WERI-Rb-1 (cell line): Measurements from ENCODE around the gene NATD1.

Experiments
- DNase-seq: peaks from one replicate; pipeline ENCODE4 v3.0.0-alpha.2; 2020
- H3K27ac ChIP-seq: fragments of 250-450 bp; sonication (Bioruptor Pico); 2 replicates; pipeline ENCODE4 v1.5.1; 2020; ENCODE audit warnings: mild to moderate bottlenecking, moderate library complexity
- H3K27me3 ChIP-seq: fragments of 250-450 bp; sonication (Bioruptor Pico); 2 replicates; pipeline ENCODE4 v1.5.1; 2021; ENCODE audit warnings: mild to moderate bottlenecking, low read depth, moderate library complexity; ENCODE audit not compliant: insufficient read depth, severe bottlenecking
- H3K36me3 ChIP-seq: fragments of 250-450 bp; sonication (Bioruptor Pico); 2 replicates; pipeline ENCODE4 v1.5.1; 2020; ENCODE audit warnings: mild to moderate bottlenecking, moderate library complexity
- H3K4me3 ChIP-seq: 2 replicates; pipeline ENCODE4 v1.5.1; 2011; ENCODE audit warnings: low read depth, mild to moderate bottlenecking, control low read depth, low read length
- H3K9me3 ChIP-seq: fragments of 250-450 bp; sonication (Bioruptor Pico); 2 replicates; pipeline ENCODE4 v1.5.1; 2021; ENCODE audit warnings: mild to moderate bottlenecking, moderate library complexity; ENCODE audit not compliant: severe bottlenecking
- CTCF ChIP-seq: IDR thresholded peaks from 2 replicates; pipeline ENCODE4 v1.5.1; 2011; ENCODE audit warnings: low read depth, mild to moderate bottlenecking, control low read depth, inconsistent platforms, low read length

Gene NATD1

DNA sequence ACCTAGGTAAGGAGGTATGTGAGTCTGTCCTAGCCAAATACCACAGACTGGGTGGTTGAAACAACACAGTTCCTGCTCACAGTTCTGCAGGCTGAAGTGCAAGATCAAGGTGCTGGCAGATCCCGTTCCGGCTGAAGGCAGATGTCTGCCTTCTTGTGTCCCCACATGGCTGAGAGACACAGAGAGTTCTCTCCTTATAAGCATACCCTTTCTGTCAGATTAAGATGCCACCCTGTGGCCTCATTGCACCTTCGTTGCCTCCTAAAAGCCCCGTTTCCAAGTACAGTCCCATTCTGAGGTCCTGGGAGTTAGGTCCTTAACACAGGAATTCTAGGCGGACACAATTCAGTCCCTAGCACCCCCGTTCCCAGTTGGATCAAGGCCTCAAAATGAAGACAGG, 30.1 kb downstream of the NATD1 start:
- Histone ChIP-seq H3K27ac (no peak overlapping the region), H3K9me3 (peaks cover 6% of the 10 kb centered on the region), H3K4me3 (no peak overlapping the region), H3K36me3 (no peaks in the 10 kb centered on the region; the same call in 1 of the 2 replicates), H3K27me3 (no peaks in the 10 kb centered on the region)
- DNase-seq, result no peak
- no peak for TF ChIP-seq CTCF

GRCh38 chr17:21218831-21219380, 34.3 kb downstream of the NATD1 start:
- H3K36me3 ChIP-seq, result peaks cover under 1% of the 10 kb centered on the region
- no peak overlapping the region for H3K27ac ChIP-seq
- no peaks in the 10 kb centered on the region for H3K27me3 ChIP-seq
- no peak for DNase-seq
- no peak for TF ChIP-seq CTCF
- H3K9me3 ChIP-seq, result peaks cover 6% of the 10 kb centered on the region
- no peak overlapping the region for H3K4me3 ChIP-seq

- Histone ChIP-seq H3K36me3 (peaks cover 6% of the 10 kb centered on the region), H3K9me3 (peaks cover 6% of the 10 kb centered on the region), H3K27ac (no peak overlapping the region), H3K27me3 (no peaks in the 10 kb centered on the region), H3K4me3 (no peak overlapping the region)
- DNase-seq, result peak; percentile 27
- TF ChIP-seq CTCF, result 0 out of 2 replicates have a peak, but pooled peaks have one; percentile 2
These were observed 35.1 kb downstream of the NATD1 start for GRCh38 chr17:21218101-21218500.

DNA sequence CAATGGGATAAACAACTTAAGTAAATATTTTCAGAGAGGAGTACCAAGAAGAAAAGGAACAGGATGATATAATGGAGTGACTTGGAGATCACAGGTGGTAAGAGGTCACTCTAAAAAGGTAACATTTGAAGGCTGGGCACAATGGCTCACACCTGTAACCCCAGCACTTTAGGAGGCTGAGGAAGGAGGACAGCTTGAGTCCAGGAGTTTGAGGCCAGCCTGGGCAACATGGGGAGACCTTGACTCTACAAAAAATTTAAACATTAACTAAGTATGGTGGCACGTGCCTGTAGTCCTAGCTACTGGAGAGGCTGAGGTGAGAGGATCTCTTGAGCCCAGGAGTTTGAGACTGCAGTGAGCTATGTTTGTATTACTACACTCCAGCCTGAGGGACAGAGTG, 35.9 kb downstream of the NATD1 start:
- no peak overlapping the region for H3K27ac ChIP-seq
- no peak for TF ChIP-seq CTCF

DNA sequence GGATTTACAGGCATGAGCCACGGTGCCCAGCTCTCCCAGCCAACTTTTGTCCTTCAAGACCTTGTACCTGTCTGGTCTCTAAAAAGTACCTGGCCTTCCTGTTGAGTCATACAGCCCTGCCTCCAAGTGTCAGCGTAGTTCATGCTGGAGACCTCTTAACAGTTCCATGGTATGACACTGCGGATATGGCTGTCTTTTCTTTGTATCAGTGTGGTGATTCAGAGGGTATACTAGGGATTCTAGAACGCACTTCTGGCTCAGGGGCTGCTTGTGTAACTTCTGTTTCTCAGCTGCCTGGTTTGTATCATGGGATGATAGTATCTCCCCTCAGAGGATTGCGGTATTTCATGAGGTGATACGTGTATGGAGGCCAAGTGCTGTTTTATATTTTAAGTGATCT, 37.3 kb downstream of the NATD1 start:
- TF ChIP-seq CTCF, result no peak
- no peak overlapping the region for H3K4me3 ChIP-seq
- H3K9me3 ChIP-seq, result no peaks in the 10 kb centered on the region
- DNase-seq, result no peak
- no peak overlapping the region for H3K27ac ChIP-seq
- H3K27me3 ChIP-seq, result no peaks in the 10 kb centered on the region
- peaks cover 19% of the 10 kb centered on the region for H3K36me3 ChIP-seq

More for the DNA sequence above, 35.9 kb downstream of the NATD1 start:
- peaks cover 6% of the 10 kb centered on the region for H3K36me3 ChIP-seq
- H3K9me3 ChIP-seq, result peaks cover 4% of the 10 kb centered on the region
- no peak overlapping the region for H3K4me3 ChIP-seq
- DNase-seq, result no peak
- no peaks in the 10 kb centered on the region for H3K27me3 ChIP-seq
